ENCODE data around the gene EXOC3L4. TPM values are rescaled to one million over a fixed set of nuclear protein-coding genes. Genes with fewer than 3 reads are reported as not detected.

Gene EXOC3L4
- total RNA-seq, 1 donor from 2014 or later = 4.2 TPM

DNA sequence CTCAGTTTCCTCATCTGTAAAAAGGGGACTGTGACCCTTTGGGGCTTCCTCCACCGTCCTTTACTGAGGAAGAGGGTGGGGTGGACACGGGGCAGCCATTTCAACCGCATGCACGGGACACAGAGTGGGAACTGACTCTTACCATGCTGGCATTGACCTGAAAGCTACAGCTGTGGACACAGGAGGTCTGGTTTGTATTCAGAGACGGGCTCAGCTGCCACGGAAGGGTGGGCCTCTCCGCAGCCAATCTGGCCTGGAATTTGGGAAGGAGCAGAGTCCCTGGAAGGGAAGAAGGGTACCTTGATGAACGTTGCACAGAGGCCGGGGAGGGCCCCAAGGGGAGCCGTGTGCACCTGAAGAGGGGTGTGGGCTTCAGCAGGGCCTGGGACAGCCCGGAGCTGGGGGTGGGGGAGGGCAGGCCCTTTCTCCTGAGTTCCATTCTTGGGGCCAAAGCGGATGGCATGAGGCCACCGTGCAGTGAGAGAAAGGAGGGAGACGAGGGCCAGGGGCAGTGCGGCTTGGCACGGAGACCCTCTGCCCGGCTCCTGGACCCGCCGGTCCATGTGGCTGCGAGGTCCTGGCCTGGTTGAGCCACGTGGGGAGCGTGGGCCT is 43.3 kb downstream of the EXOC3L4 start:
- no peak overlapping the region for H3K4me3 ChIP-seq
- H3K4me1 ChIP-seq = no peaks in the 10 kb centered on the region
- no peak overlapping the region for H3K27ac ChIP-seq
- ATAC-seq = peak; percentile 1
- intact Hi-C loops (cut with DNase I) = no loop called here
- H3K9me3 ChIP-seq = no peaks in the 10 kb centered on the region
- H3K36me3 ChIP-seq = peaks cover 32% of the 10 kb centered on the region
- no peaks in the 10 kb centered on the region for H3K27me3 ChIP-seq
- TF ChIP-seq, protein P1, sequence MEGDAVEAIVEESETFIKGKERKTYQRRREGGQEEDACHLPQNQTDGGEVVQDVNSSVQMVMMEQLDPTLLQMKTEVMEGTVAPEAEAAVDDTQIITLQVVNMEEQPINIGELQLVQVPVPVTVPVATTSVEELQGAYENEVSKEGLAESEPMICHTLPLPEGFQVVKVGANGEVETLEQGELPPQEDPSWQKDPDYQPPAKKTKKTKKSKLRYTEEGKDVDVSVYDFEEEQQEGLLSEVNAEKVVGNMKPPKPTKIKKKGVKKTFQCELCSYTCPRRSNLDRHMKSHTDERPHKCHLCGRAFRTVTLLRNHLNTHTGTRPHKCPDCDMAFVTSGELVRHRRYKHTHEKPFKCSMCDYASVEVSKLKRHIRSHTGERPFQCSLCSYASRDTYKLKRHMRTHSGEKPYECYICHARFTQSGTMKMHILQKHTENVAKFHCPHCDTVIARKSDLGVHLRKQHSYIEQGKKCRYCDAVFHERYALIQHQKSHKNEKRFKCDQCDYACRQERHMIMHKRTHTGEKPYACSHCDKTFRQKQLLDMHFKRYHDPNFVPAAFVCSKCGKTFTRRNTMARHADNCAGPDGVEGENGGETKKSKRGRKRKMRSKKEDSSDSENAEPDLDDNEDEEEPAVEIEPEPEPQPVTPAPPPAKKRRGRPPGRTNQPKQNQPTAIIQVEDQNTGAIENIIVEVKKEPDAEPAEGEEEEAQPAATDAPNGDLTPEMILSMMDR (IDR thresholded peaks at IDR 0.05) = no peak
- DNase-seq = no peak

DNA sequence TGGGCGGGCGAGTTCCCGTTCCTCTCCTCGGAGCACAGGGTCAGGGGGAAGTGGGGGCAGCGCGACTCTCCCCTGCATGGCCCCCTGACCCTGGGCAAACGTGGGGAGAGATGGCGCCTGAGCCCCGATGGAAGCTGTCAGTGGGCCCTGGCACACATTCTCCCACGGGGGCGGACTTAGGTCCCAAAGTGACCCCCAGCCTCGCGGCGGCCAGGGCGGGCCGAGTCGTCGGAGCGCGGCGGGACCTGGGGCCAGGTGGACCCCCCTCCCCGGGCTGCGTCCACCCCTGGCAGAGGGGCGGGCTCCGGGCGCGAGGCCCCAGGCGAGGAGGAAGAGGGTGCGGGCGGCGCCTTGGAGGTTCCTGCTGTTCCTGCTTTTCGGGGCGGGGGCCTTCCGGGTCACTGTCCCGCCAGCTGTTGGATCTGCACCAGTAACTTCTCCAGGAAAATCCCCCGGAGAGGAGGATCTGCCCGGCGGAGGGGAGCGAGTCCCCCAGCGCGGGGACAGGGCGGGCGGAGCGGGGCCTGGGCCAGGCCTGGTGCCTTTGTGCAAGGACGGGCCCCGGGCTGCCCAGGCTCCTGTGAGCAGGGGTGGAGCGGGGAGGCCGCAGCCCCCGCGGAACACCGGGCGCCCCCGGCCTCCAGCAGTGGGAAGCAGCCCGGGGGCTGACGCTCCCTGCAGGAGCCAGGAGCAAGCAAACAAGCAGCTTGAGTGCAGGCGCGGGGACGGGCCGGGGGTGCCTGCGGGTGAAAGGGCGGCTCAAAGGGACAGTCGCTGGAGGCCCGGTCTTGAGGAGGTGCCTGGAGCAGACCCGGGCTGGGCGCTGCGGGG is 44.0 kb downstream of the EXOC3L4 start:
- Histone ChIP-seq H3K27me3 (peaks cover 5% of the 10 kb centered on the region), H3K27ac (no peak overlapping the region), H3K4me1 (no peaks in the 10 kb centered on the region), H3K9me3 (no peaks in the 10 kb centered on the region), H3K4me3 (no peak overlapping the region), H3K36me3 (peaks cover 25% of the 10 kb centered on the region)
- DNase-seq (no peak), ATAC-seq (peak; percentile 64)
- TF ChIP-seq, protein P1 (IDR thresholded peaks at IDR 0.05) = no peak
- intact Hi-C loops (cut with DNase I) = no loop called here

DNA sequence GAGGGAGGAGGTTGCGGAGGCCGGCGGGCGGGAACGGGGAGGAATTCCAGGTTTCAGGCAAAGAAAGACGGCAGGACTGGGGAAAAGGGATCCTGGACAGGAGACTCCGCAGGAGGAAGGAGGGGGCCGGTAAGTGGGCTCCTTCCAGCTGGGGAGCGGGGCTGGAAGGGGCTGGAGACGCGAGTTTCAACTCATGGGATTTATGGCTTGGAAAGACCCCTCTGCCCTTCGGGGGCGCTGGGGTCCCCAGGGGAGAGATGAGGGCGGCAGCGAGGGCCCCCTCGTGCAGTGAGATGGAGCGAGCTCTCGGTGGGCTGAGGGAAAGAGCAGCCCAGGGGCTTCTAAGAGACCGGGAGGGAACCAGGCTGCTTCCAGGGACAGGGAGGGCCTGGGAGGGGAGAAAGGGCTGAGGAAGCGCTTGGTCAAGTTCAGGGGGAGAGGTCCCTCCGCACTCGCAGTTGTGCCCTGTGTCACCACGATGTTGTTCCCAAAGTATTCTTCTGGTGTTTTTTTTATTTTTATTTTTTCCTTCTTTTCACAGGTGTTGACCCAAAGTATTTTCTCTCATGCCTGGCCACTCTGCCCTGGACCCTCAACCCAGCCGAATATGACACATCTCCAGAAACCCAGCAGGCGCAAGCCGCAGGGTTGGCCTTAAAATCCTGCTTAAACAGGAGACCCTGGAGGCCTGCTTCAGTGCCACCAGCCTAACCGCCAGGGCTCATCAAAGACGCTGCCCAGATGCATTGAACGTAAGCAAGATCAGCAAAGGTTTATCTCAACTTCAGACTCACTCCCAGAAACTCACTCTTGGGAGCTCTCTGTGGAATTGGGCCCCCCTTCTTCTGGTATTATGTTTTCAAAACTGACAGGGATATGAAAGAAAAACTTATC is 44.9 kb downstream of the EXOC3L4 start:
- Histone ChIP-seq H3K36me3 (peaks cover 17% of the 10 kb centered on the region), H3K27me3 (peaks cover 7% of the 10 kb centered on the region), H3K27ac (no peak overlapping the region), H3K4me1 (no peaks in the 10 kb centered on the region), H3K9me3 (no peaks in the 10 kb centered on the region), H3K4me3 (no peak overlapping the region)
- no peak for DNase-seq
- TF ChIP-seq, protein P1 (IDR thresholded peaks at IDR 0.05) = no peak
- intact Hi-C loops (cut with DNase I) = no loop called here
- ATAC-seq = no peak

- no peak for DNase-seq
- intact Hi-C loops (cut with DNase I) = no loop called here
- Histone ChIP-seq H3K36me3 (peaks cover 9% of the 10 kb centered on the region), H3K9me3 (no peaks in the 10 kb centered on the region), H3K27ac (no peak overlapping the region), H3K4me1 (no peaks in the 10 kb centered on the region), H3K4me3 (no peak overlapping the region), H3K27me3 (peaks cover 7% of the 10 kb centered on the region)
- ATAC-seq = no peak
- TF ChIP-seq, protein P1 (IDR thresholded peaks at IDR 0.05) = no peak
Observed at GRCh38 chr14:103140316-103141109, 46.0 kb downstream of the EXOC3L4 start.
